HG02852 (cell line): ENCODE measurements around the gene PRTN3.

Experiments
- ATAC-seq: cut with Tn5 transposase; IDR thresholded peaks from one replicate; pipeline ENCODE4 v1.9.1; 2021; ENCODE audit warnings: mild to moderate bottlenecking, moderate library complexity; ENCODE audit not compliant: unreplicated experiment

Gene PRTN3

DNA sequence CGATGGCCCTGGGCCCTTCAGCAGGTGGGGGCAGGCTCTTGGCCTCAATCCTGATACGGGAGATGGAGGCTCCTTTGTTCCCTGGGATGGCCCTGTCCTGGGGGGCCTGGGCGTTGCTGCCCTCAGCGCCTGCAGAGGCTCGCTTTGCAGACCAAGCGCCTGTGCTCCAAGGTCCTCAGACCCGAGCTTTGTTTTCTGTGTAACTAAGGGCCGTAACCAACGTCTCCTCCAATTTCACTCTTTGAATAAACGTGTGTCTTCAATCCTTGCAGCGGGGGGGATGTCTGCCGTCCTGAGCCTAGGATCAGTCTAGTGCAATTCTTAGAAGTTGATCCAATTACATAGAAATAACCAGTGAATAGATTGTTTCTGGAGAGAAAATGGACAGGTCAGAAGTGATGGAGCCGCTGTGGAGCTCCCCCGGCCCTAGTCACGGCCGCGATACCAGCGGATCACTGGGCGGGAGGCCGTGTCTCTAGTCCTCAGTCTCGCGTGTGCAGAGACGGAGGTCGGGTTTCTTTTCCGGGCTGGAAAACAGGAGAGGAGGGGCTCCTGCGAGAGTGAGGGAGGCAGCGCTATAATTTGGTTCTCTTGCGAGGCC is 38.2 kb upstream of the PRTN3 start:
- no peak for ATAC-seq

DNA sequence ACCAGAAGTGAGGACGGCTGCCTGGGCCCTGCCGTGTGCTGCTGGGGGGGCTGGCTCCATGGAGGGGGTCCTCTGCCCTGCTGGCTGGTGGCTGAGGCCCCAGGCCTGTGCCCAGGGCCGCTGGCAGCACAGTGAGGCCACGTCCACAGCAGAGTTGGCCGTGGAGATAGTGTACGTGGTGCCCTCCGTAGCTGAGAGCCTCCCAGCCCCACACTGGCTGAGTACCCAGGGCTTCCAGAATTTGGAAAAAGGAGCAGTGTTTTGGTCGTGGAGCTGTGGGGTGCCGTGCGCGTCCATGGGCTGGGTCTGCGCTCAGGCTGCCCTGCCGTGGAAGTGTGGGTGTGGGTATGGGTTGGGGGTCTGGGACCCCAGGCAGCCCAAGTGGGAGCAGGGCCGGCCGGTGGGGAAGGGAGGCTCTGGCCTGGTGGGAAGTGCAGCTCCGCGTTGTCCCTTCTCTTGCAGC is 37.7 kb upstream of the PRTN3 start:
- ATAC-seq, result no peak

GRCh38 chr19:803686-804418 is 36.9 kb upstream of the PRTN3 start:
- no peak for ATAC-seq

DNA sequence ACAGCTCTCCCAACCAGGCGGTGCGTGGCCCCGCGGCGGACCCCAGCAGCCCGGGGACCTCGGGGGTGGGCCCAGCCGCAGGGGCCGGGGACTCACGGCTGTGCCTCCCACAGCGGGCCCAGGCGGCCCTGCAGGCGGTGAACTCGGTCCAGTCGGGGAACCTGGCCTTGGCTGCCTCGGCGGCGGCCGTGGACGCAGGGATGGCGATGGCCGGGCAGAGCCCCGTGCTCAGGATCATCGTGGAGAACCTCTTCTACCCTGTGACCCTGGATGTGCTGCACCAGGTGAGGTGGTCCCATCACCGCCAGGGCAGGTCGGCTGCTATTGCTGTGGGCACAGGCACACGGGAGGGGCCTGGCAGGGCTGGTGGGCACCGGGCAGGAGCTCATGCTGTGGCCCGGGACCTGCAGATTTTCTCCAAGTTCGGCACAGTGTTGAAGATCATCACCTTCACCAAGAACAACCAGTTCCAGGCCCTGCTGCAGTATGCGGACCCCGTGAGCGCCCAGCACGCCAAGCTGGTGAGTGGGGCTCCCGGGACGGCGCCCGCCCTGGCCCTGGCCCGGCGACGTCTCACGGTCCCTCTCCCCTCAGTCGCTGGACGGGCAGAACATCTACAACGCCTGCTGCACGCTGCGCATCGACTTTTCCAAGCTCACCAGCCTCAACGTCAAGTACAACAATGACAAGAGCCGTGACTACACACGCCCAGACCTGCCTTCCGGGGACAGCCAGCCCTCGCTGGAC is 36.2 kb upstream of the PRTN3 start:
- no peak for ATAC-seq

DNA sequence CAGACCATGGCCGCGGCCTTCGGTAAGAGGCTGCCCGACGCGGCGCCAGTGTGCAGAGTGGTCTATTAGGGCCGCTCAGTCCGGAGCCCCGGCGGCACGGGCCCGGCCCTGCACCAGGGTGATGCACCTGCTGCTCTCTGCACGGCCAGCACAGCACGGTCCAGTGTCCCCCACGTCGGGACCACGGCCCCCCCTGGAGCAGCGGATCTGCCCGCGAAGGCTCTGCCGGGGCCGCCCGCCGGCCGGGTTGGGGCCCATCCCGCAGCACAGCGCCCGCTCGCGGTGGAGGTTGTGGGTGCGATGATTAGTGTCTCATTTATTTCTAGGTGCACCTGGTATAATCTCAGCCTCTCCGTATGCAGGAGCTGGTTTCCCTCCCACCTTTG is 35.6 kb upstream of the PRTN3 start:
- no peak for ATAC-seq

GRCh38 chr19:805600-806550 is 34.9 kb upstream of the PRTN3 start:
- ATAC-seq, result no peak

- ATAC-seq, result no peak
Observed at GRCh38 chr19:806815-807421, 33.9 kb upstream of the PRTN3 start.

DNA sequence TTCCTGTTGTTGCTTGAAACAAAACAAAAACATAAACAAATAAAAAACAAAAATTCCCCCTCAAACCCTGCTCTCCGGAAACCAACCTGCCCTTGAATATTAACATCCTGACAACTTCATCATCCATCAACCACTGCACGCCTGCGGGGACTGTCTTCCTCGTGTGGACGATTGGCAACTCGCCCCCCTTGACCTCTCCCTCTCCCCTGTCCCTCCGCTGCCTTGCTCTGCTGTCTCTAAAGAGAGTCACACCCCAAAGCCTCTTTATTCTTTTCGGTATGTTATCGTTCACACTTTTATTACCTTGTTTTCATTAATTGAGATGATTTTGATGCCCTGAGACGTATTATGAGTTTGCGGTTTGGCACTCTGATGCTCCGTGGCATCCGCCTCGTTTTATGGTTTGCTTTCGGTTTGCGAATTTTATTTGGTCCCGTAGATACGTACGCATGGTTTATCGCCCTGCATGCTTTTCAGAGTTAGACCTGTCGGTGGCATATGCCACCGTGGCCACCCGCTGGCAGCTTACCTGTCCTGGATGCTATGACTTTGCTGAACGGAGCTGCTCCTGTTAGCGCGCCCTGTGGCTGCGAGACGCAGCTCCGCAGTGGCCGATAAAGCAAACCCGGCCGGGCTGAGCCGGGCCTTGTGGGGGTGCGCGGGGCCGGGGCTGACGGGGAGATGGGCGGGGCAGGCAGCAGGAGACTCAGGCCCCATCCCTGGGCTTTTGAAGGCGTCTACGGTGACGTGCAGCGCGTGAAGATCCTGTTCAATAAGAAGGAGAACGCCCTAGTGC is 33.0 kb upstream of the PRTN3 start:
- ATAC-seq, result no peak

GRCh38 chr19:808423-808775 is 32.4 kb upstream of the PRTN3 start:
- ATAC-seq, result no peak

- no peak for ATAC-seq
Observed at GRCh38 chr19:810077-810855, 30.5 kb upstream of the PRTN3 start.

GRCh38 chr19:810883-811489 is 29.8 kb upstream of the PRTN3 start:
- no peak for ATAC-seq

DNA sequence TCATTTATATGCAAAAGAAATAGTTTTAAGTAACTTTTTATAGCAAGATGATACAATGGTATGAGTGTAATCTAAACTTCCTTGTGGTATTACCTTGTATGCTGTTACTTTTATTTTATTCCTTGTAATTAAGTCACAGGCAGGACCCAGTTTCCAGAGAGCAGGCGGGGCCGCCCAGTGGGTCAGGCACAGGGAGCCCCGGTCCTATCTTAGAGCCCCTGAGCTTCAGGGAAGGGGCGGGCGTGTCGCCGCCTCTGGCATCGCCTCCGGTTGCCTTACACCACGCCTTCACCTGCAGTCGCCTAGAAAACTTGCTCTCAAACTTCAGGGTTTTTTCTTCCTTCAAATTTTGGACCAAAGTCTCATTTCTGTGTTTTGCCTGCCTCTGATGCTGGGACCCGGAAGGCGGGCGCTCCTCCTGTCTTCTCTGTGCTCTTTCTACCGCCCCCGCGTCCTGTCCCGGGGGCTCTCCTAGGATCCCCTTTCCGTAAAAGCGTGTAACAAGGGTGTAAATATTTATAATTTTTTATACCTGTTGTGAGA is 29.2 kb upstream of the PRTN3 start:
- no peak for ATAC-seq

DNA sequence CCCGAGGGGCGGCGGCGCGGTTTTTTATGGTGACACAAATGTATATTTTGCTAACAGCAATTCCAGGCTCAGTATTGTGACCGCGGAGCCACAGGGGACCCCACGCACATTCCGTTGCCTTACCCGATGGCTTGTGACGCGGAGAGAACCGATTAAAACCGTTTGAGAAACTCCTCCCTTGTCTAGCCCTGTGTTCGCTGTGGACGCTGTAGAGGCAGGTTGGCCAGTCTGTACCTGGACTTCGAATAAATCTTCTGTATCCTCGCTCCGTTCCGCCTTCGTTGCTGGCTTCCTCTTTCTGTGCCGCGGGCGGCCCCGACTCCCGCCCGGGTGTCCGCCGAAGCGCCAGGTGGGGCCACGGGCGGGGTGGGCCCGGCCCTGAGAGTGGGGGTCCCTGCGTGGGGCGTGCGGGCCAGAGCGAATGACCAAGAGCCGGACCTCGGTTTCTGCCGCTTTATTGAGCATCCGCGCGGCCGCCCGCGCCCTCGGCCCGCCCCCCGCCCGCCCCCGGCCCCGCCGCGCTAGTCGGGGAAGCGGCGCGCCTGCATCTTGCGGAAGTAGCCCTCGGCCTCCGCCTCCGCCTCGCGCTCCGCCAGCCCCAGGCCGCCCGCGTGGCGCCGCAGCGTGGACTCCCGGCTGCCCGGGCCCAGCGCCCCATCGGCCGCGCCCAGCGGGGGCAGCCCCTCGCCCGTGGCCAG is 28.6 kb upstream of the PRTN3 start:
- no peak for ATAC-seq

- ATAC-seq, result no peak
Observed at GRCh38 chr19:812747-813218, 28.0 kb upstream of the PRTN3 start.

GRCh38 chr19:813219-814151 is 27.3 kb upstream of the PRTN3 start:
- ATAC-seq, result no peak
